ENCODE data around the gene PERCC1.

The PERCC1 gene

GRCh38 chr16:1390239-1390779 is 40.6 kb upstream of the PERCC1 start:
- no peak for DNase-seq (ENCODE audit: extremely low read depth, low read depth)
- H3K4me3 ChIP-seq (replicated peaks; ENCODE audit: low read depth, low read length), result no peak overlapping the region
- no peak for TF ChIP-seq CTCF (IDR thresholded peaks at IDR 0.05; ENCODE audit: low read depth, low read length, missing control alignments)

GRCh38 chr16:1392826-1393225 is 38.1 kb upstream of the PERCC1 start:
- no peak for TF ChIP-seq CTCF (IDR thresholded peaks at IDR 0.05; ENCODE audit: low read depth, low read length, missing control alignments)
- no peak for DNase-seq (ENCODE audit: extremely low read depth, low read depth)
- no peak overlapping the region for H3K4me3 ChIP-seq (replicated peaks; ENCODE audit: low read depth, low read length)

- TF ChIP-seq CTCF (IDR thresholded peaks at IDR 0.05; ENCODE audit: low read depth, low read length, missing control alignments), result no peak
- no peak for DNase-seq (ENCODE audit: extremely low read depth, low read depth)
- no peak overlapping the region for H3K4me3 ChIP-seq (replicated peaks; ENCODE audit: low read depth, low read length)
Observed at GRCh38 chr16:1393613-1394176, 37.2 kb upstream of the PERCC1 start.

- H3K4me3 ChIP-seq (replicated peaks; ENCODE audit: low read depth, low read length), result no peak overlapping the region
- TF ChIP-seq CTCF (IDR thresholded peaks at IDR 0.05; ENCODE audit: low read depth, low read length, missing control alignments), result no peak
- no peak for DNase-seq (ENCODE audit: extremely low read depth, low read depth)
Observed at GRCh38 chr16:1394367-1394951, 36.4 kb upstream of the PERCC1 start.

- H3K4me3 ChIP-seq (replicated peaks; ENCODE audit: low read depth, low read length), result no peak overlapping the region
- no peak for TF ChIP-seq CTCF (IDR thresholded peaks at IDR 0.05; ENCODE audit: low read depth, low read length, missing control alignments)
- DNase-seq (ENCODE audit: extremely low read depth, low read depth), result no peak
Observed at GRCh38 chr16:1395444-1396031, 35.3 kb upstream of the PERCC1 start.

GRCh38 chr16:1397779-1398178 is 33.1 kb upstream of the PERCC1 start:
- DNase-seq (ENCODE audit: extremely low read depth, low read depth), result no peak
- H3K4me3 ChIP-seq (replicated peaks; ENCODE audit: low read depth, low read length), result no peak overlapping the region
- no peak for TF ChIP-seq CTCF (IDR thresholded peaks at IDR 0.05; ENCODE audit: low read depth, low read length, missing control alignments)

All from HFF-Myc (cell line).